ENCODE data around the gene SULT1B1.

SULT1B1 gene

GRCh38 chr4:69684804-69685203 is 75.6 kb downstream of the SULT1B1 start:
- DNase-seq (ENCODE audit: low read depth in 2 of 2): no peak
- TF ChIP-seq, protein P1, sequence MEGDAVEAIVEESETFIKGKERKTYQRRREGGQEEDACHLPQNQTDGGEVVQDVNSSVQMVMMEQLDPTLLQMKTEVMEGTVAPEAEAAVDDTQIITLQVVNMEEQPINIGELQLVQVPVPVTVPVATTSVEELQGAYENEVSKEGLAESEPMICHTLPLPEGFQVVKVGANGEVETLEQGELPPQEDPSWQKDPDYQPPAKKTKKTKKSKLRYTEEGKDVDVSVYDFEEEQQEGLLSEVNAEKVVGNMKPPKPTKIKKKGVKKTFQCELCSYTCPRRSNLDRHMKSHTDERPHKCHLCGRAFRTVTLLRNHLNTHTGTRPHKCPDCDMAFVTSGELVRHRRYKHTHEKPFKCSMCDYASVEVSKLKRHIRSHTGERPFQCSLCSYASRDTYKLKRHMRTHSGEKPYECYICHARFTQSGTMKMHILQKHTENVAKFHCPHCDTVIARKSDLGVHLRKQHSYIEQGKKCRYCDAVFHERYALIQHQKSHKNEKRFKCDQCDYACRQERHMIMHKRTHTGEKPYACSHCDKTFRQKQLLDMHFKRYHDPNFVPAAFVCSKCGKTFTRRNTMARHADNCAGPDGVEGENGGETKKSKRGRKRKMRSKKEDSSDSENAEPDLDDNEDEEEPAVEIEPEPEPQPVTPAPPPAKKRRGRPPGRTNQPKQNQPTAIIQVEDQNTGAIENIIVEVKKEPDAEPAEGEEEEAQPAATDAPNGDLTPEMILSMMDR (IDR thresholded peaks at IDR 0.05; ENCODE audit: low read depth, low read length): no peak
- no peak overlapping the region for H3K4me3 ChIP-seq (replicated peaks in 1 of 2; ENCODE audit: low read depth in 2 of 2, low read length in 2 of 2)
